Tibial nerve (tissue), 4 donors: ENCODE results near the gene NEDD4L. TPM values are rescaled to one million over a fixed set of nuclear protein-coding genes. Genes with fewer than 3 reads are reported as not detected.

Experiments used
- DNase-seq, 2 donors: peaks; one replicate each; pipeline ENCODE4 v3.0.0-alpha.2; 2019; ENCODE audit warnings: low spot score in 2 of 2
- H3K27ac ChIP-seq, 4 donors: fragments of 200-600 bp; sonication (generic) in 3 of 4; one replicate each; pipeline ENCODE4 v1.5.1; 2017 to 2019; ENCODE audit warnings: mild to moderate bottlenecking in 1 of 4
- H3K27me3 ChIP-seq, 2 donors: fragments of 200-600 bp; sonication (generic) in 1 of 2; one replicate each; pipeline versions ENCODE4 v1.5.1 to v1.6.0; 2017 to 2019
- H3K36me3 ChIP-seq, 3 donors: fragments of 200-600 bp; sonication (generic); one replicate each; pipeline ENCODE4 v1.5.1; 2018 to 2019
- H3K4me1 ChIP-seq, 4 donors: fragments of 200-600 bp; sonication (generic) in 3 of 4; one replicate each; pipeline ENCODE4 v1.5.1; 2017 to 2019
- H3K4me3 ChIP-seq, 4 donors: fragments of 200-600 bp; sonication (generic) in 3 of 4; one replicate each; pipeline ENCODE4 v1.5.1; 2017 to 2019; ENCODE audit warnings: mild to moderate bottlenecking in 1 of 4, moderate library complexity in 1 of 4
- H3K9me3 ChIP-seq, 4 donors: fragments of 200-600 bp; sonication (generic) in 3 of 4; one replicate each; pipeline ENCODE4 v1.5.1; 2017 to 2019
- CTCF ChIP-seq, 5 experiments: fragments of 200-600 bp in 3 of 5; fragments of 450-650 bp in 2 of 5; sonication (generic) in 3 of 5; IDR thresholded peaks; one replicate each; pipeline ENCODE4 v1.5.1; 2016 to 2019; ENCODE audit warnings: antibody characterized with exemption in 5 of 5, mild to moderate bottlenecking in 3 of 5, moderate library complexity in 2 of 5
- EP300 ChIP-seq, 2 donors: sonication (generic); formaldehyde crosslinking; IDR thresholded peaks; one replicate each; pipeline ENCODE4 v1.6.1; 2017; ENCODE audit warnings: antibody characterized with exemption in 2 of 2, mild to moderate bottlenecking in 1 of 2
- POLR2A ChIP-seq, 2 donors: fragments of 450-650 bp; IDR thresholded peaks; one replicate each; pipeline ENCODE4 v1.6.1; 2017; ENCODE audit warnings: antibody characterized with exemption in 2 of 2, mild to moderate bottlenecking in 2 of 2, moderate library complexity in 2 of 2
- WGBS, 2 donors: methylation state at CpG; one replicate each; pipeline ENCODE4 v1.1.5; 2018; 5-methylcytosine and 5-hydroxymethylcytosine counted together
- total RNA-seq, 4 donors: library from RNA; depleted of rRNA; stranded (reverse); fragments of >200 nt; gene quantifications; one replicate each; pipeline ENCODE4 v1.1.0, GENCODE V29; 2016

Gene NEDD4L
- total RNA-seq, 4 donors from 2014 or later, result 15.3 to 59.9 (median 26.8) TPM

GRCh38 chr18:58058720-58059119 is 14.7 kb downstream of the NEDD4L start:
- Histone ChIP-seq H3K27me3 (no peaks in the 10 kb centered on the region), H3K4me1 (no peaks in the 10 kb centered on the region), H3K36me3 (no peaks in the 10 kb centered on the region), H3K27ac (no peak overlapping the region), H3K4me3 (no peak overlapping the region), H3K9me3 (no peaks in the 10 kb centered on the region)
- DNase-seq, result no peak
- WGBS, 2 donors, result 31 to 32% methylated on average over 3 of the region's 3 CpGs
- TF ChIP-seq EP300 (IDR thresholded peaks at IDR 0.05) (no peak), CTCF (IDR thresholded peaks at IDR 0.05) (no peak), POLR2A (IDR thresholded peaks at IDR 0.05) (no peak)

- DNase-seq, result no peak
- Histone ChIP-seq H3K9me3 (no peaks in the 10 kb centered on the region), H3K4me1 (no peaks in the 10 kb centered on the region), H3K36me3 (no peaks in the 10 kb centered on the region), H3K27me3 (no peaks in the 10 kb centered on the region), H3K4me3 (no peak overlapping the region), H3K27ac (no peak overlapping the region)
- 34 to 36% methylated on average over 5 of the region's 5 CpGs for WGBS, 2 donors
- TF ChIP-seq CTCF (IDR thresholded peaks at IDR 0.05), result no peak
- no peak for TF ChIP-seq POLR2A (IDR thresholded peaks at IDR 0.05)
- TF ChIP-seq EP300 (IDR thresholded peaks at IDR 0.05), result no peak
Measured at GRCh38 chr18:58060254-58060653, 16.2 kb downstream of the NEDD4L start.

- DNase-seq, result no peak
- WGBS, 2 donors, result 64 to 77% methylated on average over 3 of the region's 3 CpGs
- Histone ChIP-seq H3K36me3 (no peaks in the 10 kb centered on the region), H3K4me3 (no peak overlapping the region), H3K27ac (no peak overlapping the region), H3K9me3 (no peaks in the 10 kb centered on the region), H3K4me1 (no peaks in the 10 kb centered on the region), H3K27me3 (no peaks in the 10 kb centered on the region)
- TF ChIP-seq EP300 (IDR thresholded peaks at IDR 0.05), result no peak
- no peak for TF ChIP-seq POLR2A (IDR thresholded peaks at IDR 0.05)
- no peak for TF ChIP-seq CTCF (IDR thresholded peaks at IDR 0.05)
Measured at GRCh38 chr18:58061349-58061748, 17.3 kb downstream of the NEDD4L start.

GRCh38 chr18:58064406-58064998 is 20.5 kb downstream of the NEDD4L start:
- no peaks in the 10 kb centered on the region for H3K36me3 ChIP-seq
- DNase-seq, result no peak
- no peaks in the 10 kb centered on the region for H3K4me1 ChIP-seq
- no peak overlapping the region for H3K27ac ChIP-seq
- H3K9me3 ChIP-seq, result no peaks in the 10 kb centered on the region
- no peaks in the 10 kb centered on the region for H3K27me3 ChIP-seq
- WGBS, 2 donors, result 59 to 60% methylated on average over 10 of the region's 10 CpGs
- TF ChIP-seq EP300 (IDR thresholded peaks at IDR 0.05), result no peak
- TF ChIP-seq CTCF (IDR thresholded peaks at IDR 0.05), result no peak
- TF ChIP-seq POLR2A (IDR thresholded peaks at IDR 0.05), result no peak
- no peak overlapping the region for H3K4me3 ChIP-seq

- DNase-seq, result no peak
- Histone ChIP-seq H3K9me3 (no peaks in the 10 kb centered on the region), H3K4me1 (no peaks in the 10 kb centered on the region), H3K27me3 (no peaks in the 10 kb centered on the region), H3K4me3 (no peak overlapping the region), H3K36me3 (no peaks in the 10 kb centered on the region), H3K27ac (no peak overlapping the region)
- TF ChIP-seq EP300 (IDR thresholded peaks at IDR 0.05), result no peak
- TF ChIP-seq CTCF (IDR thresholded peaks at IDR 0.05), result no peak
- no peak for TF ChIP-seq POLR2A (IDR thresholded peaks at IDR 0.05)
- WGBS, 2 donors, result 94 to 97% methylated on average over 3 of the region's 3 CpGs
Measured at GRCh38 chr18:58065956-58066355, 21.9 kb downstream of the NEDD4L start.
